Endothelial cell of umbilical vein (primary cell): ENCODE results near the gene ANKRD34C.

ENCODE experiments used
- CTCF ChIP-seq, 2 donors: IDR thresholded peaks; 1 replicate in 1 of 2; 2 replicates in 1 of 2; pipeline ENCODE4 v1.5.1; 2011; ENCODE audit warnings: low read length in 2 of 2, mild to moderate bottlenecking in 2 of 2, moderate library complexity in 2 of 2, control low read depth in 1 of 2, inconsistent platforms in 1 of 2, low read depth in 1 of 2; ENCODE audit not compliant: insufficient read depth in 1 of 2; ENCODE audit errors: extremely low read depth in 1 of 2
- MYC ChIP-seq: IDR thresholded peaks from one replicate; pipeline ENCODE4 v1.6.1; 2011; ENCODE audit warnings: mild to moderate bottlenecking, low read depth, low read length

GRCh38 chr15:79321876-79322275, 39.4 kb downstream of the ANKRD34C start:
- TF ChIP-seq CTCF (IDR thresholded peaks at IDR 0.05; ENCODE audit: extremely low read depth in 1 of 2, insufficient read depth in 1 of 2, low read depth in 1 of 2, low read length in 2 of 2): no peak
- TF ChIP-seq MYC: no peak
